ENCODE results near the gene PGK1. TPM values are rescaled to one million over a fixed set of nuclear protein-coding genes. Genes with fewer than 3 reads are reported as not detected.

The PGK1 gene
- total and polyA plus RNA-seq, 9 of the 15 experiments (the other 6 are each of a cell fraction or from before 2014, with no cell fraction given), result 199 to 1,378 (median 378) TPM

GRCh38 chrX:78105944-78106650, 2.0 kb downstream of the PGK1 start (continued):
- TF ChIP-seq RNF219 (CRISPR knock-in tag; IDR thresholded peaks at IDR 0.05) (no peak), MBD1 (CRISPR knock-in tag; IDR thresholded peaks at IDR 0.05) (no peak), HDAC1 (IDR thresholded peaks at IDR 0.05) (no peak), PHB2 (IDR thresholded peaks at IDR 0.05; ENCODE audit: low read depth) (no peak), MED1 (CRISPR knock-in tag; IDR thresholded peaks at IDR 0.05; ENCODE audit: borderline replicate concordance) (no peak), ZFP91 (CRISPR knock-in tag; IDR thresholded peaks at IDR 0.05) (no peak), BCLAF1 (IDR thresholded peaks at IDR 0.05; ENCODE audit: borderline replicate concordance in 1 of 2, control insufficient read depth in 1 of 2, low read depth in 2 of 2, low read length in 1 of 2) (no peak), DNMT1 (IDR thresholded peaks at IDR 0.05) (no peak), CAMTA2 (CRISPR knock-in tag; conservative IDR thresholded peaks at IDR 0.05) (no peak), RBFOX2 (IDR thresholded peaks at IDR 0.05; ENCODE audit: low read depth, low read length) (peak; percentile 22; the same call in 1 of the 2 replicates), DDX20 (tag; IDR thresholded peaks at IDR 0.05; ENCODE audit: low read depth) (no peak), ZBTB12 (CRISPR knock-in tag; IDR thresholded peaks at IDR 0.05) (no peak), STAT6 (CRISPR knock-in tag; IDR thresholded peaks at IDR 0.05) (no peak)

Data from K562 (cell line).